OCI-LY3 (cell line): Measurements from ENCODE around the gene MTURN.

Experiments
- CTCF ChIP-seq: fragments of 200-600, 300-600 bp; sonication (generic); IDR thresholded peaks from 2 replicates; pipeline ENCODE4 v1.5.1; 2014; ENCODE audit warnings: antibody characterized with exemption, low read length, low read depth
- EZH2phosphoT487 ChIP-seq: fragments of 200-600 bp; shearing (Covaris generic); IDR thresholded peaks from 2 replicates; pipeline ENCODE4 v1.6.1; 2018; ENCODE audit warnings: antibody characterized with exemption, mixed run types, low read depth

GRCh38 chr7:30200591-30200990 lies 65.8 kb downstream of the MTURN start:
- no peak for TF ChIP-seq CTCF
- TF ChIP-seq EZH2phosphoT487: no peak
